ENCODE measurements around the gene STEAP4.

- TF ChIP-seq CTCF (conservative IDR thresholded peaks at IDR 0.05 in 1 of 2, IDR thresholded peaks at IDR 0.05 in 1 of 2; ENCODE audit: low read depth in 1 of 2, low read length in 2 of 2), result no peak
- no peak for TF ChIP-seq EZH2 (IDR thresholded peaks at IDR 0.05; ENCODE audit: low read length, missing control alignments)
Measured at GRCh38 chr7:88244258-88244657, 62.4 kb downstream of the STEAP4 start.

All from fibroblast of lung (primary cell).